Thyroid gland (tissue), 4 donors: ENCODE results near the gene KCTD19. TPM values are rescaled to one million over a fixed set of nuclear protein-coding genes. Genes with fewer than 3 reads are reported as not detected.

Source experiments
- DNase-seq, 2 donors: peaks; one replicate each; pipeline ENCODE4 v3.0.0-alpha.2; 2019
- H3K27ac ChIP-seq, 3 donors: fragments of 200-600 bp; sonication (generic); 1 replicate in 2 of 3; 2 replicates in 1 of 3; pipeline ENCODE4 v1.5.1; 2016 to 2019; ENCODE audit warnings: mild to moderate bottlenecking in 1 of 3, moderate library complexity in 1 of 3
- H3K27me3 ChIP-seq: fragments of 200-600 bp; sonication (generic); one replicate; pipeline ENCODE4 v1.5.1; 2019
- H3K36me3 ChIP-seq, 2 donors: fragments of 200-600 bp; sonication (generic); one replicate each; pipeline ENCODE4 v1.5.1; 2016 to 2019
- H3K4me1 ChIP-seq, 2 donors: fragments of 200-600 bp; sonication (generic); one replicate each; pipeline ENCODE4 v1.5.1; 2017 to 2019
- H3K4me3 ChIP-seq, 3 donors: fragments of 200-600 bp; sonication (generic); replicated peaks in 1 of 3; 1 replicate in 2 of 3; 2 replicates in 1 of 3; pipeline ENCODE4 v1.5.1; 2016; ENCODE audit warnings: mild to moderate bottlenecking in 1 of 3
- H3K9me3 ChIP-seq: fragments of 200-600 bp; sonication (generic); one replicate; pipeline ENCODE4 v1.5.1; 2017
- POLR2A ChIP-seq, 2 donors: fragments of 450-650 bp; IDR thresholded peaks; one replicate each; pipeline ENCODE4 v1.6.1; 2017; ENCODE audit warnings: antibody characterized with exemption in 2 of 2, mild to moderate bottlenecking in 2 of 2, moderate library complexity in 1 of 2
- WGBS, 2 donors: methylation state at CpG; one replicate each; pipeline ENCODE4 v1.1.5; 2017; 5-methylcytosine and 5-hydroxymethylcytosine counted together
- intact Hi-C: fragments of 100-400 bp; cut with DNase I; formaldehyde crosslinking; loops from one replicate; pipeline ENCODE4 v1.15.1; 2023
- total RNA-seq, 4 donors: library from RNA; depleted of rRNA; stranded (reverse); fragments of >200 nt; gene quantifications; one replicate each; pipeline ENCODE4 v1.2.3, GENCODE V29; 2016
- TF ChIP-seq, protein P1 (sequence below), 6 experiments: fragments of 200-600 bp in 3 of 6; fragments of 450-650 bp in 3 of 6; sonication (generic) in 3 of 6; IDR thresholded peaks; one replicate each; pipeline ENCODE4 v1.5.1; 2016 to 2019; ENCODE audit warnings: antibody characterized with exemption in 6 of 6, mild to moderate bottlenecking in 2 of 6, inconsistent platforms in 1 of 6, moderate library complexity in 1 of 6

Gene KCTD19
- total RNA-seq, 4 donors from 2014 or later: 2.6 TPM; not detected in 3

DNA sequence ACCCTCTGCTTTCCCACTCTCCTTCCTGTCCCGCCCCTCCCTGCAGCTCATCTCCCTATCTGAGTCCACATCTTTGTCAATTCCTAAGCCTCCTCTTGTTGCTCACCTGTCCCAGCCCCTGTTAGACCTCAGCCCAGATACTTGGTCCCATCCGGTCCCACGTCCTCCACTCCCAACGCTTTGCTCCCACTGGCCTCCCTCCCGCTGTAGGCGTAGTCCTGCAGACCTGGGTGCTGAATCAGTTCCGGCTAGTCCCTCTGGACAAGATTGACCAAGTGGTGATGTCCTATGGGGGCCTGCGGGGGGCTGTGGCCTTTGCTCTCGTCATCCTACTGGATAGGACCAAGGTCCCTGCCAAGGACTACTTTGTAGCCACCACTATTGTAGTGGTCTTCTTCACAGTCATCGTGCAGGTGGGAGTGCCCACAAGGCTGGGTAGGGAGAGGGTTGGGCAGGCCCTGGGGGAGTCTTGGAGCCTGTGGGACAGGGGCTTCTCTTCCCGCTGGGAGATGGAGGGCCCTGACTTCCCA lies 69.8 kb downstream of the KCTD19 start:
- Histone ChIP-seq H3K9me3 (no peaks in the 10 kb centered on the region), H3K4me3 (no peak overlapping the region), H3K27ac (no peak overlapping the region), H3K4me1 (no peaks in the 10 kb centered on the region), H3K36me3 (no peaks in the 10 kb centered on the region), H3K27me3 (no peaks in the 10 kb centered on the region)
- intact Hi-C loops: no loop called here
- no peak for DNase-seq
- TF ChIP-seq, protein P1, sequence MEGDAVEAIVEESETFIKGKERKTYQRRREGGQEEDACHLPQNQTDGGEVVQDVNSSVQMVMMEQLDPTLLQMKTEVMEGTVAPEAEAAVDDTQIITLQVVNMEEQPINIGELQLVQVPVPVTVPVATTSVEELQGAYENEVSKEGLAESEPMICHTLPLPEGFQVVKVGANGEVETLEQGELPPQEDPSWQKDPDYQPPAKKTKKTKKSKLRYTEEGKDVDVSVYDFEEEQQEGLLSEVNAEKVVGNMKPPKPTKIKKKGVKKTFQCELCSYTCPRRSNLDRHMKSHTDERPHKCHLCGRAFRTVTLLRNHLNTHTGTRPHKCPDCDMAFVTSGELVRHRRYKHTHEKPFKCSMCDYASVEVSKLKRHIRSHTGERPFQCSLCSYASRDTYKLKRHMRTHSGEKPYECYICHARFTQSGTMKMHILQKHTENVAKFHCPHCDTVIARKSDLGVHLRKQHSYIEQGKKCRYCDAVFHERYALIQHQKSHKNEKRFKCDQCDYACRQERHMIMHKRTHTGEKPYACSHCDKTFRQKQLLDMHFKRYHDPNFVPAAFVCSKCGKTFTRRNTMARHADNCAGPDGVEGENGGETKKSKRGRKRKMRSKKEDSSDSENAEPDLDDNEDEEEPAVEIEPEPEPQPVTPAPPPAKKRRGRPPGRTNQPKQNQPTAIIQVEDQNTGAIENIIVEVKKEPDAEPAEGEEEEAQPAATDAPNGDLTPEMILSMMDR (IDR thresholded peaks at IDR 0.05): no peak
- no peak for TF ChIP-seq POLR2A (IDR thresholded peaks at IDR 0.05)
- WGBS, 2 donors: 93 to 97% methylated on average over 10 to 11 of the region's 11 CpGs

DNA sequence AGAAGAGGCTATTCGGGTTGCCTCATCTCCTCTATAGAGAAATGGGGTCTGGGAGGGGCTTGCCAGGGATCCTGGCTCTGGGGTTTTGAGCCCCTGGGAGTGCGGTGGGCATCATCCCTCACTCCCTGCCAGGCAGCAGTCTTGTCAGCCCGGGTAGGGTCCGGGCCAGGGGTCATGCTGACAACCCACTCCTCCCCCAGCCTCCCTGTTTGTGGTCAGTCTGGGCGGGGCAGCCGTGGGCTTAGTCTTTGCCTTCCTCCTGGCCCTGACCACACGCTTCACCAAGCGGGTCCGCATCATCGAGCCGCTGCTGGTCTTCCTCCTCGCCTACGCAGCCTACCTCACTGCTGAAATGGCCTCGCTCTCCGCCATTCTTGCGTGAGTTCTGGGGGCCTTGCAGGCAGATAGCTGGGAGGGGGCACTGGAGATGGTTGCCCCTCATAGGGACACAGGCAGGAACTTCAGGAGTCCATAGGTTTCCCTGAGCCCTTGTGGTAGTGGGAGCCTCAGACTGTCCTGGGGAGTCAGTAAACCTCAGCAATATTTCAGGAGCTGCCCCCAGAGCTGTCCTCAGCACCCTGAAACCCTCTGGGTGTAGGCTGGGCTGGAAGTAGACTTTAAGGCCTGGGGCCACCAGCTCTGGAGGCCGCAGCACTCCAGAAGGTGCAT lies 70.9 kb downstream of the KCTD19 start:
- DNase-seq: no peak
- intact Hi-C loops: no loop called here
- H3K9me3 ChIP-seq: no peaks in the 10 kb centered on the region
- H3K4me3 ChIP-seq: no peak overlapping the region
- no peaks in the 10 kb centered on the region for H3K27me3 ChIP-seq
- WGBS, 2 donors: 94 to 95% methylated on average over 12 to 16 of the region's 17 CpGs
- TF ChIP-seq, protein P1 (IDR thresholded peaks at IDR 0.05): no peak
- no peak for TF ChIP-seq POLR2A (IDR thresholded peaks at IDR 0.05)
- no peak overlapping the region for H3K27ac ChIP-seq
- no peaks in the 10 kb centered on the region for H3K4me1 ChIP-seq
- no peaks in the 10 kb centered on the region for H3K36me3 ChIP-seq

DNA sequence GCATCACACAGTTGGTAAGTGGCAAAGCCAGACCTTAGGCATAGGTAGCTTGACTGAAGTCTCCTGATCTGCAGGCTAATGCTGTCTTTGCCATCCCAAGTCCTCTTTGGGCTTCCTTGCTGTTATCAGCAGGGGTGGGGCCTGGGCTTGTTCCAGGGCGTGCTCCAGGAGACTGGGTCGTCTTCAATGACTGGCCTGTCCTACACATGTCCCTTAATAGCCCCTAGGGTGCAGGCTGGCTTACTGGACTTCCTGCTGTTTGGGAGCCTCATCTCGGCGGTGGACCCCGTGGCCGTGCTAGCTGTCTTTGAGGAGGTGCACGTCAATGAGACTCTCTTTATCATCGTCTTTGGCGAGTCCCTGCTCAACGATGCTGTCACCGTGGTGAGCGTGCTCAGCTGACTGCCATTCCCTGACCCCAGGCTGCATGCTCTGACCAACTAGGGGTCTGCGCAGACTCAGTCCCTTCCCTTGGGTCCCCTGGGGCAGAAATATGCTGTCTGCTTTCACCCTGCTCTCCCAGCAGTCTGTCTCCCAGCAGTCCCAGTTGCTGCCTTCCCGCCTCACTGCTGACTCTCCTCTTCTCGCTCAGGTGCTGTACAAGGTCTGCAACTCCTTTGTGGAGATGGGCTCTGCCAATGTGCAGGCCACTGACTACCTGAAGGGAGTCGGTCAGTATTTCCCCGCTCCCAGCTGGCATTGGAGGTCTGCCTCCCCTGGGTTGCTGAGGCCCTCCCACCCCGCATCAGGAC lies 71.6 kb downstream of the KCTD19 start:
- H3K36me3 ChIP-seq: no peaks in the 10 kb centered on the region
- DNase-seq: no peak
- TF ChIP-seq POLR2A (IDR thresholded peaks at IDR 0.05): no peak
- TF ChIP-seq, protein P1 (IDR thresholded peaks at IDR 0.05): no peak
- intact Hi-C loops: no loop called here
- H3K4me3 ChIP-seq: no peak overlapping the region
- no peak overlapping the region for H3K27ac ChIP-seq
- no peaks in the 10 kb centered on the region for H3K4me1 ChIP-seq
- WGBS, 2 donors: 90 to 93% methylated on average over 12 to 18 of the region's 18 CpGs
- H3K27me3 ChIP-seq: no peaks in the 10 kb centered on the region
- H3K9me3 ChIP-seq: no peaks in the 10 kb centered on the region

DNA sequence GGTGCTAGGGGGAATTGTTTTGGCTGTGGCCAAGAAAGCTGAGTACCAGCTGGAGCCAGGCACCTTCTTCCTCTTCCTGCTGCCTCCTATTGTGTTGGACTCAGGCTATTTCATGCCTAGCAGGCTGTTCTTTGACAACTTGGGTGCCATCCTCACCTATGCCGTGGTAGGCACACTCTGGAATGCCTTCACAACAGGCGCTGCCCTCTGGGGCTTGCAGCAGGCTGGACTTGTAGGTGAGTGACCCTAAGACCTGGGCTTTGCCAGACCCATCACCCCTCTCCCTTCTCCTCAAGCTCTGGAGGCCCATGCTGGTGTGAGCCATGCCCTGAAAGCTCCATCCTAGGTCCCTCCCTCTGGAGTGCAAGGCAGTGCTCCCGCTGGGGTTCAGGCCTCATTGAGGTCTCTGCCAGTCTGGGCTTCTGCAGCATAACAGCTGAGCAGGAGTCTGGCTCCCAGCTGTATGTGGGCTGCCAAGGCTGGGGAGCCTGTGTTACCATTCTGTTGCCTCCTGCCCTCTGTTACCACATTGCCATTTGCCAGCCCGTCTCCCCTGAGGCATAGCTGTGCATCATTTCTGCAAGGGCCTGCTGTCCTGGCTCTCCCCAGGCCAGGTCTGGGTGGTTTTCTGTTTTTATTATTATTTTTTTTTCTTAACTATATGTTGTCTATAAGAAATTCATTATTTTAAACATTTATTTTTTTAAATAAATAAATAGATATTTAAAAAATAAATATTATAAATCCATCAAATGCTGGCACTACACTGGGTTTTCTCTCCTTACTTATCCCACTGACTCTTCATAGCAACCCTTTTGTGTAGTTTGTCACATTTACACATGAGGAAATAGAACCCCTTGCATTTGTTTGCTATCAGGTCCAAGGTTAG lies 73.7 kb downstream of the KCTD19 start:
- no peaks in the 10 kb centered on the region for H3K36me3 ChIP-seq
- H3K4me1 ChIP-seq: peaks cover 11 to 15% of the 10 kb centered on the region in 2 donors
- no peak overlapping the region for H3K27ac ChIP-seq
- no peak for TF ChIP-seq POLR2A (IDR thresholded peaks at IDR 0.05)
- TF ChIP-seq, protein P1 (IDR thresholded peaks at IDR 0.05): no peak
- no peak for DNase-seq
- intact Hi-C loops: no loop called here
- no peak overlapping the region for H3K4me3 ChIP-seq
- WGBS, 2 donors: 93 to 95% methylated on average over 3 to 4 of the region's 4 CpGs
- no peaks in the 10 kb centered on the region for H3K27me3 ChIP-seq
- no peaks in the 10 kb centered on the region for H3K9me3 ChIP-seq
